ENCODE data around the gene TMOD3.
A peak's percentile ranks its signal among the peaks of the same experiment; 100 is the strongest.

TMOD3 gene

GRCh38 chr15:51907136-51907862, 77.8 kb downstream of the TMOD3 start:
- POLR2A ChIA-PET = no interaction called here
- Histone ChIP-seq H3K4me1 (ENCODE audit: control insufficient read depth, insufficient read depth, low read length) (no peaks in the 10 kb centered on the region), H3K27ac (ENCODE audit: extremely low read depth, low read depth, low read length) (no peak overlapping the region)

GRCh38 chr15:51908316-51908715, 78.9 kb downstream of the TMOD3 start:
- Histone ChIP-seq H3K4me1 (ENCODE audit: control insufficient read depth, insufficient read depth, low read length) (no peaks in the 10 kb centered on the region), H3K9me3 (ENCODE audit: control insufficient read depth, insufficient read depth, low read depth, low read length) (no peaks in the 10 kb centered on the region), H3K27ac (ENCODE audit: extremely low read depth, low read depth, low read length) (no peak overlapping the region), H3K4me3 (ENCODE audit: low read depth, low read length) (no peak overlapping the region), H3K36me3 (ENCODE audit: control insufficient read depth in 2 of 2, insufficient read depth in 1 of 2, low read length in 2 of 2) (peaks cover 0 to 9% of the 10 kb centered on the region in 2 experiments; a peak in 1 of 3 replicates)
- ChIA-PET POLR2A (no interaction called here), CTCF (interaction anchor here (0.7 kb wide), 1 partner anchor 112 kb away, joined by 3 read pairs; no protein-coding TSS in a partner anchor)
- 0 out of 2 replicates have a peak, but pooled peaks have one; percentile 15 for TF ChIP-seq SCRT2 (tag by site-specific recombination; IDR thresholded peaks at IDR 0.05)
- TF ChIP-seq ZNF776 (tag by site-specific recombination; IDR thresholded peaks at IDR 0.05; ENCODE audit: borderline replicate concordance) = no peak

More at GRCh38 chr15:51907136-51907862, 77.8 kb downstream of the TMOD3 start:
- no peak overlapping the region for H3K4me3 ChIP-seq (ENCODE audit: low read depth, low read length)
- TF ChIP-seq ZNF629 (tag by site-specific recombination; IDR thresholded peaks at IDR 0.05) (peak; percentile 46; the same call in 1 of the 2 replicates), SCRT2 (tag by site-specific recombination; IDR thresholded peaks at IDR 0.05) (peak; percentile 89), ZNF311 (tag by site-specific recombination; IDR thresholded peaks at IDR 0.05; ENCODE audit: borderline replicate concordance) (no peak), KLF1 (tag by site-specific recombination; IDR thresholded peaks at IDR 0.05) (no peak), OSR2 (tag by site-specific recombination; IDR thresholded peaks at IDR 0.05) (peak; percentile 64), ZNF366 (tag by site-specific recombination; conservative IDR thresholded peaks at IDR 0.05) (peak; percentile 29; the same call in 1 of the 2 replicates)
- TF ChIP-seq, protein P1, sequence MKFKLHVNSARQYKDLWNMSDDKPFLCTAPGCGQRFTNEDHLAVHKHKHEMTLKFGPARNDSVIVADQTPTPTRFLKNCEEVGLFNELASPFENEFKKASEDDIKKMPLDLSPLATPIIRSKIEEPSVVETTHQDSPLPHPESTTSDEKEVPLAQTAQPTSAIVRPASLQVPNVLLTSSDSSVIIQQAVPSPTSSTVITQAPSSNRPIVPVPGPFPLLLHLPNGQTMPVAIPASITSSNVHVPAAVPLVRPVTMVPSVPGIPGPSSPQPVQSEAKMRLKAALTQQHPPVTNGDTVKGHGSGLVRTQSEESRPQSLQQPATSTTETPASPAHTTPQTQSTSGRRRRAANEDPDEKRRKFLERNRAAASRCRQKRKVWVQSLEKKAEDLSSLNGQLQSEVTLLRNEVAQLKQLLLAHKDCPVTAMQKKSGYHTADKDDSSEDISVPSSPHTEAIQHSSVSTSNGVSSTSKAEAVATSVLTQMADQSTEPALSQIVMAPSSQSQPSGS (tag by site-specific recombination; IDR thresholded peaks at IDR 0.05; ENCODE audit: low read depth) = 0 out of 2 replicates have a peak, but pooled peaks have one; percentile 11
- CTCF ChIA-PET = interaction anchor here (0.8 kb wide), 1 partner anchor 129 kb away, joined by 3 read pairs; no protein-coding TSS in a partner anchor
- no peaks in the 10 kb centered on the region for H3K9me3 ChIP-seq (ENCODE audit: control insufficient read depth, insufficient read depth, low read depth, low read length)
- peaks cover 0 to 10% of the 10 kb centered on the region in 2 experiments; a peak in 1 of 3 replicates for H3K36me3 ChIP-seq (ENCODE audit: control insufficient read depth in 2 of 2, insufficient read depth in 1 of 2, low read length in 2 of 2)

DNA sequence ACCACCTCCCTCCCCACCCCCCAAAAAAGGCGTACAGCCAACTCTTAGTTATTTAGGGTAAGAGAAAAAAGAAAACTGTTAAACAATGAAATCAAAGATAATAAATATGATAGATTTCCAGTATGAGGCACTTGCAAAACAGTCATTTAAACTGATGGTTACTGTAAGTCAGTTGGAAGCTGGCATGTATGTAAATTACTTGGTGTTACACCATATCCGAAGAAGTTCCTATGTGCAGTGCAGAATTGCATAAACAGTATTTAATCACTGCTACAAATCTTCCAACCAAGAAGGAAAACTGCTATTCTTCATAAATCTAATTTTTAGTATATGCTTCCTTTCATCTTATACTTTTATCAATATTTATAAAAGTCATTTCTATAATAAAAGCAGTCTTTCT, 80.1 kb downstream of the TMOD3 start:
- Histone ChIP-seq H3K4me3 (ENCODE audit: low read depth, low read length) (no peak overlapping the region), H3K9me3 (ENCODE audit: control insufficient read depth, insufficient read depth, low read depth, low read length) (no peaks in the 10 kb centered on the region), H3K27ac (ENCODE audit: extremely low read depth, low read depth, low read length) (no peak overlapping the region), H3K4me1 (ENCODE audit: control insufficient read depth, insufficient read depth, low read length) (no peaks in the 10 kb centered on the region), H3K36me3 (ENCODE audit: control insufficient read depth in 2 of 2, insufficient read depth in 1 of 2, low read length in 2 of 2) (peaks cover 3 to 9% of the 10 kb centered on the region in 2 experiments; a peak in 2 of 3 replicates)
- POLR2A ChIA-PET = no interaction called here
- CTCF ChIA-PET = interaction anchor here (0.7 kb wide), 2 partner anchors 9 to 508 kb away, joined by 3 read pairs; no protein-coding TSS in a partner anchor
- no peak for TF ChIP-seq KLF1 (tag by site-specific recombination; IDR thresholded peaks at IDR 0.05)
- TF ChIP-seq, protein P2, sequence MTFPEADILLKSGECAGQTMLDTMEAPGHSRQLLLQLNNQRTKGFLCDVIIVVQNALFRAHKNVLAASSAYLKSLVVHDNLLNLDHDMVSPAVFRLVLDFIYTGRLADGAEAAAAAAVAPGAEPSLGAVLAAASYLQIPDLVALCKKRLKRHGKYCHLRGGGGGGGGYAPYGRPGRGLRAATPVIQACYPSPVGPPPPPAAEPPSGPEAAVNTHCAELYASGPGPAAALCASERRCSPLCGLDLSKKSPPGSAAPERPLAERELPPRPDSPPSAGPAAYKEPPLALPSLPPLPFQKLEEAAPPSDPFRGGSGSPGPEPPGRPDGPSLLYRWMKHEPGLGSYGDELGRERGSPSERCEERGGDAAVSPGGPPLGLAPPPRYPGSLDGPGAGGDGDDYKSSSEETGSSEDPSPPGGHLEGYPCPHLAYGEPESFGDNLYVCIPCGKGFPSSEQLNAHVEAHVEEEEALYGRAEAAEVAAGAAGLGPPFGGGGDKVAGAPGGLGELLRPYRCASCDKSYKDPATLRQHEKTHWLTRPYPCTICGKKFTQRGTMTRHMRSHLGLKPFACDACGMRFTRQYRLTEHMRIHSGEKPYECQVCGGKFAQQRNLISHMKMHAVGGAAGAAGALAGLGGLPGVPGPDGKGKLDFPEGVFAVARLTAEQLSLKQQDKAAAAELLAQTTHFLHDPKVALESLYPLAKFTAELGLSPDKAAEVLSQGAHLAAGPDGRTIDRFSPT (tag by site-specific recombination; IDR thresholded peaks at IDR 0.05) = no peak
- TF ChIP-seq ZBTB7A (tag by site-specific recombination; IDR thresholded peaks at IDR 0.05; ENCODE audit: low read depth) = no peak
- no peak for TF ChIP-seq KLF10 (tag by site-specific recombination; IDR thresholded peaks at IDR 0.05)
- TF ChIP-seq, protein P3, sequence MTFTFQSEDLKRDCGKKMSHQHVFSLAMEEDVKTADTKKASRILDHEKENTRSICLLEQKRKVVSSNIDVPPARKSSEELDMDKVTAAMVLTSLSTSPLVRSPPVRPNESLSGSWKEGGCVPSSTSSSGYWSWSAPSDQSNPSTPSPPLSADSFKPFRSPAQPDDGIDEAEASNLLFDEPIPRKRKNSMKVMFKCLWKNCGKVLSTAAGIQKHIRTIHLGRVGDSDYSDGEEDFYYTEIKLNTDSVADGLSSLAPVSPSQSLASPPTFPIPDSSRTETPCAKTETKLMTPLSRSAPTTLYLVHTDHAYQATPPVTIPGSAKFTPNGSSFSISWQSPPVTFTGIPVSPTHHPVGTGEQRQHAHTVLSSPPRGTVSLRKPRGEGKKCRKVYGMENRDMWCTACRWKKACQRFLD (tag by site-specific recombination; IDR thresholded peaks at IDR 0.05) = no peak
- no peak for TF ChIP-seq ZNF701 (tag by site-specific recombination; IDR thresholded peaks at IDR 0.05)

Data from HEK293 (cell line).